OCI-LY1 (cell line): Measurements from ENCODE around the gene SLC24A4.

Experiments used
- CTCF ChIP-seq: fragments of 200-600 bp; sonication (generic), shearing (Covaris generic); IDR thresholded peaks from 2 replicates; pipeline ENCODE4 v1.5.1; 2017; ENCODE audit warnings: mild to moderate bottlenecking, antibody characterized with exemption, low read length, moderate library complexity, mixed read lengths
- EZH2 ChIP-seq: fragments of 200-600 bp; sonication (generic), shearing (Covaris generic); IDR thresholded peaks from 2 replicates; pipeline ENCODE4 v1.8.0; 2017; ENCODE audit warnings: borderline replicate concordance, mixed run types, mild to moderate bottlenecking, antibody characterized with exemption, low read length, moderate library complexity, mixed read lengths

GRCh38 chr14:92441751-92442504 lies 119.0 kb downstream of the SLC24A4 start:
- no peak for TF ChIP-seq CTCF
- TF ChIP-seq EZH2, result no peak
